ENCODE results near the gene TRPC4AP. TPM values are rescaled to one million over a fixed set of nuclear protein-coding genes. Genes with fewer than 3 reads are reported as not detected.

TRPC4AP gene
- total and polyA plus RNA-seq, 2 of the 8 experiments (the other 6 are each of a cell fraction or from before 2014, with no cell fraction given) = 73.1 to 74.8 TPM

GRCh38 chr20:35117196-35117595 is 24.6 kb upstream of the TRPC4AP start:
- CTCF ChIA-PET (ENCODE audit: partially characterized antibody) = interaction anchor here (1.1 to 1.2 kb wide), 2 partner anchors 21 to 162 kb away, joined by 3 to 4 read pairs; no protein-coding TSS in a partner anchor
- POLR2A ChIA-PET (ENCODE audit: partially characterized antibody) = interaction anchor here (0.7 to 2.0 kb wide), 2 partner anchors 15 to 52 kb away, joined by 3 to 5 read pairs; no protein-coding TSS in a partner anchor
- no peak overlapping the region for H2BK5ac ChIP-seq (ENCODE audit: low read depth, low read length)
- no peak overlapping the region for H4K8ac ChIP-seq (ENCODE audit: extremely low read depth, insufficient read depth, low read length)
- H3K4me3 ChIP-seq (ENCODE audit: extremely low read depth in 1 of 4, insufficient read depth in 2 of 4, low read depth in 3 of 4, low read length in 4 of 4) = no peak overlapping the region
- H3K4me1 ChIP-seq (replicated peaks in 1 of 4; ENCODE audit: control insufficient read depth in 3 of 4, insufficient read depth in 4 of 4, low read length in 3 of 4) = no peaks in the 10 kb centered on the region
- TF ChIP-seq FOSL1 (IDR thresholded peaks at IDR 0.05; ENCODE audit: insufficient read depth, low read depth, low read length) = no peak
- no peak for TF ChIP-seq CBX8 (IDR thresholded peaks at IDR 0.05; ENCODE audit: borderline replicate concordance, low read depth, low read length)
- TF ChIP-seq SP1 (IDR thresholded peaks at IDR 0.05; ENCODE audit: low read depth, low read length) = no peak
- no peak for TF ChIP-seq GABPA (IDR thresholded peaks at IDR 0.05; ENCODE audit: borderline replicate concordance, insufficient read depth, low read length)
- no peak for TF ChIP-seq SUZ12 (IDR thresholded peaks at IDR 0.05; ENCODE audit: low read length)
- TF ChIP-seq HDAC2 (IDR thresholded peaks at IDR 0.05; ENCODE audit: borderline replicate concordance in 1 of 2, low read depth in 2 of 2, low read length in 2 of 2) = no peak
- no peak for TF ChIP-seq SAP30 (IDR thresholded peaks at IDR 0.05; ENCODE audit: insufficient read depth, insufficient replicate concordance, low read length)
- no peak for TF ChIP-seq POU5F1 (IDR thresholded peaks at IDR 0.05; ENCODE audit: low read depth, low read length)
- DNase-seq (ENCODE audit: low read depth in 1 of 2, low spot score in 2 of 2) (no peak), FAIRE-seq (no peak)
- no peak overlapping the region for H4K91ac ChIP-seq (replicated peaks; ENCODE audit: insufficient read length, low read length)
- H3K9ac ChIP-seq (replicated peaks in 1 of 4; ENCODE audit: extremely low read depth in 1 of 4, low read depth in 3 of 4, low read length in 3 of 4) = no peak overlapping the region
- H3K79me1 ChIP-seq (ENCODE audit: low read depth, low read length) = no peaks in the 10 kb centered on the region
- no peak overlapping the region for H3K18ac ChIP-seq (ENCODE audit: extremely low read depth, low read length)
- no peaks in the 10 kb centered on the region for H3K27me3 ChIP-seq (replicated peaks in 1 of 4; ENCODE audit: control insufficient read depth in 3 of 4, extremely low read depth in 1 of 4, insufficient read depth in 3 of 4, low read length in 3 of 4)
- H4K20me1 ChIP-seq (replicated peaks in 1 of 2; ENCODE audit: control insufficient read depth in 1 of 2, insufficient read depth in 2 of 2, low read length in 2 of 2) = no peaks in the 10 kb centered on the region
- H3K23ac ChIP-seq (ENCODE audit: insufficient read length) = no peak overlapping the region
- H3K4ac ChIP-seq (replicated peaks; ENCODE audit: insufficient read length, low read depth, low read length) = no peak overlapping the region
- no peak overlapping the region for H2BK20ac ChIP-seq (ENCODE audit: low read length)
- no peak overlapping the region for H2AK5ac ChIP-seq (ENCODE audit: low read depth, low read length)
- H4K5ac ChIP-seq (ENCODE audit: insufficient read length, low read depth, low read length) = no peak overlapping the region
- H2BK120ac ChIP-seq (replicated peaks; ENCODE audit: low read depth, low read length) = no peak overlapping the region
- H3K79me2 ChIP-seq (ENCODE audit: control insufficient read depth in 1 of 2, insufficient read depth in 2 of 2, low read length in 2 of 2) = no peaks in the 10 kb centered on the region
- no peak overlapping the region for H3K14ac ChIP-seq (ENCODE audit: insufficient read length)
- no peaks in the 10 kb centered on the region for H3K9me3 ChIP-seq (ENCODE audit: insufficient read depth in 2 of 2, low read depth in 1 of 2, low read length in 1 of 2)
- H3K4me2 ChIP-seq (ENCODE audit: insufficient read depth in 1 of 2, low read depth in 2 of 2, low read length in 2 of 2) = no peak overlapping the region
- no peak overlapping the region for H2BK12ac ChIP-seq (ENCODE audit: low read depth, low read length)
- no peak overlapping the region for H2AFZ ChIP-seq (ENCODE audit: low read length)
- no peak overlapping the region for H2BK15ac ChIP-seq (ENCODE audit: low read length)
- no peak overlapping the region for H3K27ac ChIP-seq (ENCODE audit: low read depth, low read length)
- no peaks in the 10 kb centered on the region for H3K23me2 ChIP-seq (ENCODE audit: low read depth, low read length)
- peaks cover 7 to 34% (median 18%) of the 10 kb centered on the region in 4 experiments; a peak in 7 of 8 replicates for H3K36me3 ChIP-seq (ENCODE audit: control insufficient read depth in 2 of 4, insufficient read depth in 4 of 4, low read length in 3 of 4)
- no peak overlapping the region for H3K56ac ChIP-seq (replicated peaks; ENCODE audit: insufficient read length, low read depth, low read length)

Data from H1 (cell line).